HepG2 (cell line): ENCODE data around the gene VASN. TPM values are rescaled to one million over a fixed set of nuclear protein-coding genes. Genes with fewer than 3 reads are reported as not detected.

Source experiments
- FOSL2 ChIP-seq: sonication (generic); formaldehyde crosslinking; IDR thresholded peaks from 2 replicates; pipeline ENCODE4 v1.4.0; 2020; ENCODE audit warnings: missing genetic modification reagents
- HDAC2 ChIP-seq: sonication (generic); formaldehyde crosslinking; IDR thresholded peaks from 2 replicates; pipeline ENCODE4 v1.4.0; 2020; ENCODE audit warnings: missing genetic modification reagents
- HNRNPUL1 ChIP-seq: fragments of 200-400 bp; formaldehyde crosslinking; IDR thresholded peaks from 2 replicates; pipeline ENCODE4 v1.6.1; 2017; ENCODE audit warnings: low read depth, mild to moderate bottlenecking, low read length, moderate library complexity
- SMARCE1 ChIP-seq: fragments of 450-650 bp; IDR thresholded peaks from 2 replicates; pipeline ENCODE4 v1.6.1; 2017; ENCODE audit warnings: borderline replicate concordance
- SOX13 ChIP-seq, 3 experiments: fragments of 450-650 bp in 1 of 3; sonication (generic) in 1 of 3; formaldehyde crosslinking in 1 of 3; IDR thresholded peaks in 2 of 3; conservative IDR thresholded peaks in 1 of 3; 2 replicates each; pipeline versions ENCODE4 v1.5.0 to v1.6.1; 2016 to 2020; ENCODE audit warnings: antibody characterized with exemption in 1 of 3, mild to moderate bottlenecking in 1 of 3, missing compliant biosample characterization in 1 of 3, missing genetic modification reagents in 1 of 3, moderate library complexity in 1 of 3
- SP2 ChIP-seq: sonication (generic); formaldehyde crosslinking; IDR thresholded peaks from 2 replicates; pipeline ENCODE4 v1.5.1; 2020; ENCODE audit warnings: mild to moderate bottlenecking, missing genetic modification reagents
- polyA plus RNA-seq, 8 experiments: library from polyadenylated mRNA; depleted of rRNA in 3 of 8; stranded (reverse) in 7 of 8; unstranded in 1 of 8; fragments of >200 nt; fragmentation: Illumina TruSeq in 4 of 8; extraction: Trizol in 4 of 8; gene quantifications; 2 replicates each; pipeline versions ENCODE4 v1.2.1 to v1.2.3, GENCODE V29; 2011 to 2016; ENCODE audit warnings: low read depth in 4 of 8, missing spikeins in 1 of 8, mixed read lengths in 1 of 8; ENCODE audit not compliant: insufficient read depth in 1 of 8
- total RNA-seq, 5 experiments: library from RNA; depleted of rRNA; stranded (reverse); fragments of >200 nt; fragmentation: Illumina TruSeq; extraction: Trizol; gene quantifications; 2 replicates each; pipeline ENCODE4 v1.2.3, GENCODE V29; 2016; ENCODE audit warnings: low read depth in 1 of 5
- TF ChIP-seq, protein P1 (sequence below): sonication (generic); formaldehyde crosslinking; conservative IDR thresholded peaks from 2 replicates; pipeline ENCODE4 v1.4.0; 2020; ENCODE audit warnings: missing genetic modification reagents
- TF ChIP-seq, protein P2 (sequence below): sonication (generic); formaldehyde crosslinking; IDR thresholded peaks from 2 replicates; pipeline ENCODE4 v1.5.0; 2020; ENCODE audit warnings: missing genetic modification reagents
- TF ChIP-seq, protein P3 (sequence below): sonication (generic); formaldehyde crosslinking; IDR thresholded peaks from 2 replicates; pipeline ENCODE4 v1.9.0; 2021; ENCODE audit warnings: mild to moderate bottlenecking, missing genetic modification reagents
- TF ChIP-seq, protein P4 (sequence below): sonication (generic); formaldehyde crosslinking; IDR thresholded peaks from 2 replicates; pipeline ENCODE4 v1.4.0; 2020; ENCODE audit warnings: mild to moderate bottlenecking, missing genetic modification reagents, borderline replicate concordance
- TF ChIP-seq, protein P5 (sequence below): sonication (generic); formaldehyde crosslinking; IDR thresholded peaks from 2 replicates; pipeline ENCODE4 v1.8.0; 2022; ENCODE audit warnings: missing genetic modification reagents, mild to moderate bottlenecking, borderline replicate concordance

Gene VASN
- total and polyA plus RNA-seq, 2 of the 13 experiments (the other 11 are each of a cell fraction or from before 2014, with no cell fraction given) = 8.4 to 18.2 TPM

DNA sequence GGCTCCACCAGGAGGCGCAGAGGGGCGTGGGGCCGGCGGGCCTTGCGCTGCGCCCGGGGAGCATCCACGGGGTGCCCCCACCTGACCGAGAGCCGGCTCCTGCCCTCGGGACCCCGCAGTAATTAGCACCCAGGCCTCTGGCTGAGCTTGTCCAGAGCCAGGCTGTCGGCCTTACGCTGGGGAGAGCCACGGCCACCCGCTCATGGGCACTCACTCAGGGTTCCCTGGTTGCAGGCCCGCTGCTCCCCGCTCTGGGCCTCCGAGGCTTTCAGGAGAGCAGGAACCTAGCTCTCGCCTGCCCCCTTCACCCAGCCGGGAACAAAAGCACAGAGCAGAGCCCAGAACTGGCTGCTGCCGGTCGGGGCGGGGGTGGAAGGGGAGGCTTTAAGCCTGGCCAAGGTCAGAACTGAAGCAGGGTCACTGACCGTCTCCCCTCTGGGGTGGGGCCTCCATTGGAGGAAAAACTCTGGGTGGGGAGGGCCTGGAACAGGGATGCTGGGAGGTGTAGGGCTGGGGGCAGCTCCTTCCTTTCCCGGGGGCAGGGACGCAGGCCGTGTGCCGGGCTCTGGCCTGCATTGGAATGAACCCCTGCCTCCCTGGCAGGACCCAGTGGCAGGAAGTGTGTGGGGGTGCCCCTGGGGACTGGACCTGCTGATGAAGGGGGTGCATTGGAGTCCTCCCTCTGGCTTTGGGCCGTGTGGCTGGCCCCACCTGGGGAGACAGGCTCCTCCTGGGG, 43.4 kb upstream of the VASN start (continued):
- TF ChIP-seq, protein P1, sequence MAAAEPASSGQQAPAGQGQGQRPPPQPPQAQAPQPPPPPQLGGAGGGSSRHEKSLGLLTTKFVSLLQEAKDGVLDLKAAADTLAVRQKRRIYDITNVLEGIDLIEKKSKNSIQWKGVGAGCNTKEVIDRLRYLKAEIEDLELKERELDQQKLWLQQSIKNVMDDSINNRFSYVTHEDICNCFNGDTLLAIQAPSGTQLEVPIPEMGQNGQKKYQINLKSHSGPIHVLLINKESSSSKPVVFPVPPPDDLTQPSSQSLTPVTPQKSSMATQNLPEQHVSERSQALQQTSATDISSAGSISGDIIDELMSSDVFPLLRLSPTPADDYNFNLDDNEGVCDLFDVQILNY (CRISPR knock-in tag) = 0 out of 2 replicates have a peak, but pooled peaks have one; percentile 52
- TF ChIP-seq, protein P2, sequence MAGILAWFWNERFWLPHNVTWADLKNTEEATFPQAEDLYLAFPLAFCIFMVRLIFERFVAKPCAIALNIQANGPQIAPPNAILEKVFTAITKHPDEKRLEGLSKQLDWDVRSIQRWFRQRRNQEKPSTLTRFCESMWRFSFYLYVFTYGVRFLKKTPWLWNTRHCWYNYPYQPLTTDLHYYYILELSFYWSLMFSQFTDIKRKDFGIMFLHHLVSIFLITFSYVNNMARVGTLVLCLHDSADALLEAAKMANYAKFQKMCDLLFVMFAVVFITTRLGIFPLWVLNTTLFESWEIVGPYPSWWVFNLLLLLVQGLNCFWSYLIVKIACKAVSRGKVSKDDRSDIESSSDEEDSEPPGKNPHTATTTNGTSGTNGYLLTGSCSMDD (CRISPR knock-in tag) = no peak
- TF ChIP-seq HDAC2 (CRISPR knock-in tag) = peak; percentile 54
- TF ChIP-seq SOX13 (IDR thresholded peaks at IDR 0.05) = 0 out of 2 replicates have a peak, but pooled peaks have one; percentile 17
- TF ChIP-seq SOX13 (CRISPR knock-in tag; conservative IDR thresholded peaks at IDR 0.05 in 1 of 2, IDR thresholded peaks at IDR 0.05 in 1 of 2) = peak in 1 of 2 experiments; percentile 64; a peak in 2 of 4 replicates
- TF ChIP-seq SP2 (CRISPR knock-in tag) = no peak
- TF ChIP-seq FOSL2 (CRISPR knock-in tag) = peak; percentile 53
- TF ChIP-seq, protein P3, sequence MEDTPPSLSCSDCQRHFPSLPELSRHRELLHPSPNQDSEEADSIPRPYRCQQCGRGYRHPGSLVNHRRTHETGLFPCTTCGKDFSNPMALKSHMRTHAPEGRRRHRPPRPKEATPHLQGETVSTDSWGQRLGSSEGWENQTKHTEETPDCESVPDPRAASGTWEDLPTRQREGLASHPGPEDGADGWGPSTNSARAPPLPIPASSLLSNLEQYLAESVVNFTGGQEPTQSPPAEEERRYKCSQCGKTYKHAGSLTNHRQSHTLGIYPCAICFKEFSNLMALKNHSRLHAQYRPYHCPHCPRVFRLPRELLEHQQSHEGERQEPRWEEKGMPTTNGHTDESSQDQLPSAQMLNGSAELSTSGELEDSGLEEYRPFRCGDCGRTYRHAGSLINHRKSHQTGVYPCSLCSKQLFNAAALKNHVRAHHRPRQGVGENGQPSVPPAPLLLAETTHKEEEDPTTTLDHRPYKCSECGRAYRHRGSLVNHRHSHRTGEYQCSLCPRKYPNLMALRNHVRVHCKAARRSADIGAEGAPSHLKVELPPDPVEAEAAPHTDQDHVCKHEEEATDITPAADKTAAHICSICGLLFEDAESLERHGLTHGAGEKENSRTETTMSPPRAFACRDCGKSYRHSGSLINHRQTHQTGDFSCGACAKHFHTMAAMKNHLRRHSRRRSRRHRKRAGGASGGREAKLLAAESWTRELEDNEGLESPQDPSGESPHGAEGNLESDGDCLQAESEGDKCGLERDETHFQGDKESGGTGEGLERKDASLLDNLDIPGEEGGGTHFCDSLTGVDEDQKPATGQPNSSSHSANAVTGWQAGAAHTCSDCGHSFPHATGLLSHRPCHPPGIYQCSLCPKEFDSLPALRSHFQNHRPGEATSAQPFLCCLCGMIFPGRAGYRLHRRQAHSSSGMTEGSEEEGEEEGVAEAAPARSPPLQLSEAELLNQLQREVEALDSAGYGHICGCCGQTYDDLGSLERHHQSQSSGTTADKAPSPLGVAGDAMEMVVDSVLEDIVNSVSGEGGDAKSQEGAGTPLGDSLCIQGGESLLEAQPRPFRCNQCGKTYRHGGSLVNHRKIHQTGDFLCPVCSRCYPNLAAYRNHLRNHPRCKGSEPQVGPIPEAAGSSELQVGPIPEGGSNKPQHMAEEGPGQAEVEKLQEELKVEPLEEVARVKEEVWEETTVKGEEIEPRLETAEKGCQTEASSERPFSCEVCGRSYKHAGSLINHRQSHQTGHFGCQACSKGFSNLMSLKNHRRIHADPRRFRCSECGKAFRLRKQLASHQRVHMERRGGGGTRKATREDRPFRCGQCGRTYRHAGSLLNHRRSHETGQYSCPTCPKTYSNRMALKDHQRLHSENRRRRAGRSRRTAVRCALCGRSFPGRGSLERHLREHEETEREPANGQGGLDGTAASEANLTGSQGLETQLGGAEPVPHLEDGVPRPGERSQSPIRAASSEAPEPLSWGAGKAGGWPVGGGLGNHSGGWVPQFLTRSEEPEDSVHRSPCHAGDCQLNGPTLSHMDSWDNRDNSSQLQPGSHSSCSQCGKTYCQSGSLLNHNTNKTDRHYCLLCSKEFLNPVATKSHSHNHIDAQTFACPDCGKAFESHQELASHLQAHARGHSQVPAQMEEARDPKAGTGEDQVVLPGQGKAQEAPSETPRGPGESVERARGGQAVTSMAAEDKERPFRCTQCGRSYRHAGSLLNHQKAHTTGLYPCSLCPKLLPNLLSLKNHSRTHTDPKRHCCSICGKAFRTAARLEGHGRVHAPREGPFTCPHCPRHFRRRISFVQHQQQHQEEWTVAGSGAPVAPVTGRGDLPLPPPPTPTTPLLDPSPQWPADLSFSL (CRISPR knock-in tag) = no peak
- TF ChIP-seq, protein P4, sequence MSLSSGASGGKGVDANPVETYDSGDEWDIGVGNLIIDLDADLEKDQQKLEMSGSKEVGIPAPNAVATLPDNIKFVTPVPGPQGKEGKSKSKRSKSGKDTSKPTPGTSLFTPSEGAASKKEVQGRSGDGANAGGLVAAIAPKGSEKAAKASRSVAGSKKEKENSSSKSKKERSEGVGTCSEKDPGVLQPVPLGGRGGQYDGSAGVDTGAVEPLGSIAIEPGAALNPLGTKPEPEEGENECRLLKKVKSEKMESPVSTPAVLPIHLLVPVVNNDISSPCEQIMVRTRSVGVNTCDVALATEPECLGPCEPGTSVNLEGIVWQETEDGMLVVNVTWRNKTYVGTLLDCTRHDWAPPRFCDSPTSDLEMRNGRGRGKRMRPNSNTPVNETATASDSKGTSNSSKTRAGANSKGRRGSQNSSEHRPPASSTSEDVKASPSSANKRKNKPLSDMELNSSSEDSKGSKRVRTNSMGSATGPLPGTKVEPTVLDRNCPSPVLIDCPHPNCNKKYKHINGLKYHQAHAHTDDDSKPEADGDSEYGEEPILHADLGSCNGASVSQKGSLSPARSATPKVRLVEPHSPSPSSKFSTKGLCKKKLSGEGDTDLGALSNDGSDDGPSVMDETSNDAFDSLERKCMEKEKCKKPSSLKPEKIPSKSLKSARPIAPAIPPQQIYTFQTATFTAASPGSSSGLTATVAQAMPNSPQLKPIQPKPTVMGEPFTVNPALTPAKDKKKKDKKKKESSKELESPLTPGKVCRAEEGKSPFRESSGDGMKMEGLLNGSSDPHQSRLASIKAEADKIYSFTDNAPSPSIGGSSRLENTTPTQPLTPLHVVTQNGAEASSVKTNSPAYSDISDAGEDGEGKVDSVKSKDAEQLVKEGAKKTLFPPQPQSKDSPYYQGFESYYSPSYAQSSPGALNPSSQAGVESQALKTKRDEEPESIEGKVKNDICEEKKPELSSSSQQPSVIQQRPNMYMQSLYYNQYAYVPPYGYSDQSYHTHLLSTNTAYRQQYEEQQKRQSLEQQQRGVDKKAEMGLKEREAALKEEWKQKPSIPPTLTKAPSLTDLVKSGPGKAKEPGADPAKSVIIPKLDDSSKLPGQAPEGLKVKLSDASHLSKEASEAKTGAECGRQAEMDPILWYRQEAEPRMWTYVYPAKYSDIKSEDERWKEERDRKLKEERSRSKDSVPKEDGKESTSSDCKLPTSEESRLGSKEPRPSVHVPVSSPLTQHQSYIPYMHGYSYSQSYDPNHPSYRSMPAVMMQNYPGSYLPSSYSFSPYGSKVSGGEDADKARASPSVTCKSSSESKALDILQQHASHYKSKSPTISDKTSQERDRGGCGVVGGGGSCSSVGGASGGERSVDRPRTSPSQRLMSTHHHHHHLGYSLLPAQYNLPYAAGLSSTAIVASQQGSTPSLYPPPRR (CRISPR knock-in tag) = no peak; the same call in 1 of the 2 replicates
- TF ChIP-seq SMARCE1 = no peak
- no peak for TF ChIP-seq HNRNPUL1
- TF ChIP-seq, protein P5, sequence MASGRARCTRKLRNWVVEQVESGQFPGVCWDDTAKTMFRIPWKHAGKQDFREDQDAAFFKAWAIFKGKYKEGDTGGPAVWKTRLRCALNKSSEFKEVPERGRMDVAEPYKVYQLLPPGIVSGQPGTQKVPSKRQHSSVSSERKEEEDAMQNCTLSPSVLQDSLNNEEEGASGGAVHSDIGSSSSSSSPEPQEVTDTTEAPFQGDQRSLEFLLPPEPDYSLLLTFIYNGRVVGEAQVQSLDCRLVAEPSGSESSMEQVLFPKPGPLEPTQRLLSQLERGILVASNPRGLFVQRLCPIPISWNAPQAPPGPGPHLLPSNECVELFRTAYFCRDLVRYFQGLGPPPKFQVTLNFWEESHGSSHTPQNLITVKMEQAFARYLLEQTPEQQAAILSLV (CRISPR knock-in tag) = no peak; the same call in 1 of the 2 replicates
